HG03432 (cell line): Measurements from ENCODE around the gene TESK2.
"Not testable (repeated sequence)": the region's sequence is repeated elsewhere in the genome, so short reads cannot be mapped to it uniquely, and the experiment has no call there.

ENCODE experiments used
- ATAC-seq: cut with Tn5 transposase; IDR thresholded peaks from one replicate; pipeline ENCODE4 v1.9.1; 2021; ENCODE audit warnings: mild to moderate bottlenecking, moderate library complexity; ENCODE audit not compliant: unreplicated experiment

Gene TESK2

GRCh38 chr1:45423906-45424678, 66.9 kb downstream of the TESK2 start:
- no peak for ATAC-seq

GRCh38 chr1:45421935-45422334, 69.0 kb downstream of the TESK2 start:
- ATAC-seq, result no peak

- ATAC-seq, result no peak
Measured at GRCh38 chr1:45414746-45415145, 76.2 kb downstream of the TESK2 start.

- no peak for ATAC-seq
Measured at GRCh38 chr1:45412899-45413298, 78.1 kb downstream of the TESK2 start.

GRCh38 chr1:45411510-45411899, 79.5 kb downstream of the TESK2 start:
- ATAC-seq, result no peak

GRCh38 chr1:45410850-45411509, 80.0 kb downstream of the TESK2 start:
- ATAC-seq, result no peak

- ATAC-seq, result no peak
Measured at GRCh38 chr1:45409276-45409675, 81.7 kb downstream of the TESK2 start.

GRCh38 chr1:45407629-45408287, 83.2 kb downstream of the TESK2 start:
- no peak for ATAC-seq

- no peak for ATAC-seq
Measured at GRCh38 chr1:45405636-45406035, 85.3 kb downstream of the TESK2 start.

- ATAC-seq, result no peak
Measured at GRCh38 chr1:45403718-45404117, 87.2 kb downstream of the TESK2 start.

GRCh38 chr1:45403298-45403697, 87.7 kb downstream of the TESK2 start:
- ATAC-seq, result no peak

- no peak for ATAC-seq
Measured at GRCh38 chr1:45401524-45401923, 89.4 kb downstream of the TESK2 start.

- no peak for ATAC-seq
Measured at GRCh38 chr1:45400049-45400448, 90.9 kb downstream of the TESK2 start.

GRCh38 chr1:45397285-45397684, 93.7 kb downstream of the TESK2 start:
- no peak for ATAC-seq

- ATAC-seq, result no peak
Measured at GRCh38 chr1:45395582-45395981, 95.4 kb downstream of the TESK2 start.

- no peak for ATAC-seq
Measured at GRCh38 chr1:45395051-45395450, 95.9 kb downstream of the TESK2 start.

- ATAC-seq, result peak; percentile 70
Measured at GRCh38 chr1:45394342-45394741, 96.6 kb downstream of the TESK2 start.

- peak; percentile 82 for ATAC-seq
Measured at GRCh38 chr1:45393718-45394302, 97.2 kb downstream of the TESK2 start.

- no peak for ATAC-seq
Measured at GRCh38 chr1:45386219-45386618, 104.7 kb downstream of the TESK2 start.

- no peak for ATAC-seq
Measured at GRCh38 chr1:45385302-45385701, 105.7 kb downstream of the TESK2 start.

GRCh38 chr1:45384213-45384612, 106.8 kb downstream of the TESK2 start:
- ATAC-seq, result not testable (repeated sequence)

- no peak for ATAC-seq
Measured at GRCh38 chr1:45383191-45383590, 107.8 kb downstream of the TESK2 start.
